Tibial artery (tissue), 4 donors: Measurements from ENCODE around the gene NRXN3.

Experiments used
- DNase-seq, 2 donors: peaks; one replicate each; pipeline ENCODE4 v3.0.0-alpha.2; 2019
- H3K27ac ChIP-seq, 2 donors: fragments of 200-600 bp; sonication (generic) in 1 of 2; 1 replicate in 1 of 2; 2 replicates in 1 of 2; pipeline ENCODE4 v1.5.1; 2018 to 2019; ENCODE audit warnings: mild to moderate bottlenecking in 1 of 2
- H3K27me3 ChIP-seq, 2 donors: fragments of 200-600 bp; sonication (generic) in 1 of 2; one replicate each; pipeline versions ENCODE4 v1.5.1 to v1.6.0; 2016 to 2019
- H3K36me3 ChIP-seq, 3 donors: fragments of 200-600 bp; sonication (generic) in 2 of 3; one replicate each; pipeline ENCODE4 v1.5.1; 2016 to 2019; ENCODE audit warnings: mild to moderate bottlenecking in 2 of 3
- H3K4me1 ChIP-seq, 4 donors: fragments of 200-600 bp; sonication (generic) in 2 of 4; 1 replicate in 3 of 4; 2 replicates in 1 of 4; pipeline ENCODE4 v1.5.1; 2016 to 2019
- H3K4me3 ChIP-seq, 2 donors: fragments of 200-600 bp; sonication (generic) in 1 of 2; 1 replicate in 1 of 2; 2 replicates in 1 of 2; pipeline ENCODE4 v1.5.1; 2018 to 2019; ENCODE audit warnings: mild to moderate bottlenecking in 2 of 2
- H3K9me3 ChIP-seq, 3 donors: fragments of 200-600 bp; sonication (generic) in 1 of 3; one replicate each; pipeline ENCODE4 v1.5.1; 2016 to 2019
- intact Hi-C: fragments of 100-400 bp; cut with DNase I; formaldehyde crosslinking; loops from one replicate; pipeline ENCODE4 v1.15.0; 2023; ENCODE audit warnings: low total_unique reads
- TF ChIP-seq, protein P1 (sequence below), 2 experiments: fragments of 200-600 bp in 1 of 2; fragments of 450-650 bp in 1 of 2; IDR thresholded peaks; one replicate each; pipeline ENCODE4 v1.5.1; 2017 to 2019; ENCODE audit warnings: antibody characterized with exemption in 2 of 2, mild to moderate bottlenecking in 1 of 2, moderate library complexity in 1 of 2

NRXN3 gene

GRCh38 chr14:79383031-79383430 lies 1212.9 kb downstream of the NRXN3 start:
- intact Hi-C loops = no loop called here
- H3K36me3 ChIP-seq = no peaks in the 10 kb centered on the region
- TF ChIP-seq, protein P1, sequence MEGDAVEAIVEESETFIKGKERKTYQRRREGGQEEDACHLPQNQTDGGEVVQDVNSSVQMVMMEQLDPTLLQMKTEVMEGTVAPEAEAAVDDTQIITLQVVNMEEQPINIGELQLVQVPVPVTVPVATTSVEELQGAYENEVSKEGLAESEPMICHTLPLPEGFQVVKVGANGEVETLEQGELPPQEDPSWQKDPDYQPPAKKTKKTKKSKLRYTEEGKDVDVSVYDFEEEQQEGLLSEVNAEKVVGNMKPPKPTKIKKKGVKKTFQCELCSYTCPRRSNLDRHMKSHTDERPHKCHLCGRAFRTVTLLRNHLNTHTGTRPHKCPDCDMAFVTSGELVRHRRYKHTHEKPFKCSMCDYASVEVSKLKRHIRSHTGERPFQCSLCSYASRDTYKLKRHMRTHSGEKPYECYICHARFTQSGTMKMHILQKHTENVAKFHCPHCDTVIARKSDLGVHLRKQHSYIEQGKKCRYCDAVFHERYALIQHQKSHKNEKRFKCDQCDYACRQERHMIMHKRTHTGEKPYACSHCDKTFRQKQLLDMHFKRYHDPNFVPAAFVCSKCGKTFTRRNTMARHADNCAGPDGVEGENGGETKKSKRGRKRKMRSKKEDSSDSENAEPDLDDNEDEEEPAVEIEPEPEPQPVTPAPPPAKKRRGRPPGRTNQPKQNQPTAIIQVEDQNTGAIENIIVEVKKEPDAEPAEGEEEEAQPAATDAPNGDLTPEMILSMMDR (IDR thresholded peaks at IDR 0.05) = no peak

GRCh38 chr14:79383475-79383874 lies 1213.3 kb downstream of the NRXN3 start:
- H3K27me3 ChIP-seq = no peaks in the 10 kb centered on the region
- H3K4me3 ChIP-seq = no peak overlapping the region
- intact Hi-C loops = no loop called here
- H3K36me3 ChIP-seq = no peaks in the 10 kb centered on the region
- no peaks in the 10 kb centered on the region for H3K4me1 ChIP-seq
- H3K27ac ChIP-seq = no peak overlapping the region
- no peaks in the 10 kb centered on the region for H3K9me3 ChIP-seq
- TF ChIP-seq, protein P1 (IDR thresholded peaks at IDR 0.05) = no peak
- no peak for DNase-seq

More at GRCh38 chr14:79383031-79383430, 1212.9 kb downstream of the NRXN3 start:
- Histone ChIP-seq H3K27me3 (no peaks in the 10 kb centered on the region), H3K9me3 (no peaks in the 10 kb centered on the region), H3K4me3 (no peak overlapping the region), H3K4me1 (no peaks in the 10 kb centered on the region), H3K27ac (no peak overlapping the region)
- no peak for DNase-seq

- H3K4me1 ChIP-seq = no peaks in the 10 kb centered on the region
- H3K9me3 ChIP-seq = no peaks in the 10 kb centered on the region
- no peaks in the 10 kb centered on the region for H3K27me3 ChIP-seq
- no peaks in the 10 kb centered on the region for H3K36me3 ChIP-seq
- intact Hi-C loops = no loop called here
- TF ChIP-seq, protein P1 (IDR thresholded peaks at IDR 0.05) = no peak
- H3K27ac ChIP-seq = no peak overlapping the region
- H3K4me3 ChIP-seq = no peak overlapping the region
- no peak for DNase-seq
Measured at GRCh38 chr14:79395061-79395460, 1224.9 kb downstream of the NRXN3 start.

- no peak for DNase-seq
- Histone ChIP-seq H3K9me3 (no peaks in the 10 kb centered on the region), H3K36me3 (no peaks in the 10 kb centered on the region), H3K27ac (no peak overlapping the region), H3K27me3 (no peaks in the 10 kb centered on the region), H3K4me1 (no peaks in the 10 kb centered on the region), H3K4me3 (no peak overlapping the region)
- TF ChIP-seq, protein P1 (IDR thresholded peaks at IDR 0.05) = no peak
- intact Hi-C loops = no loop called here
Measured at GRCh38 chr14:79404874-79405511, 1234.8 kb downstream of the NRXN3 start.

DNA sequence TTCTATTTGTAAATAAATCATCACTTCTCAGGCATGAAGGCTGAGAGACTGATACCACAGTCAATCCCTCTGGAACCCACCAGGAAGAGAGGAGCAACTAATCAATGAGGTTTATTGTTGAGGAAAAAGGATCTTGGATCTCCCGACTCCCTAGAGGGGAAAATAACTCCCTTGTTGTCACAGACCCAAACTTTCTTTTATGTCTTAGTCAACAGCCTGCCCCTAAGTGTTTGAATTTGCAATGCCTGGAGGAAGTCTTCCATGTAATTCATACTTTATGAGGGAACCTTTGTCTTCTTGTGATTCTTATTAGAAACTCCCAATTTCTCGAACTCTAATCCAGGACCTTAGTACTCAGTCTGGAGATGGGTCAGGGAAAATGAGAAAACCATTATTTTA lies 1235.3 kb downstream of the NRXN3 start:
- H3K4me3 ChIP-seq = no peak overlapping the region
- TF ChIP-seq, protein P1 (IDR thresholded peaks at IDR 0.05) = no peak
- no peak for DNase-seq

GRCh38 chr14:79407572-79407971 lies 1237.4 kb downstream of the NRXN3 start:
- no peaks in the 10 kb centered on the region for H3K36me3 ChIP-seq
- H3K27me3 ChIP-seq = no peaks in the 10 kb centered on the region
- no peaks in the 10 kb centered on the region for H3K9me3 ChIP-seq
- no peaks in the 10 kb centered on the region for H3K4me1 ChIP-seq
- H3K27ac ChIP-seq = no peak overlapping the region
- TF ChIP-seq, protein P1 (IDR thresholded peaks at IDR 0.05) = no peak
- no peak overlapping the region for H3K4me3 ChIP-seq
- DNase-seq = no peak
- intact Hi-C loops = no loop called here

More for the DNA sequence above, 1235.3 kb downstream of the NRXN3 start:
- intact Hi-C loops = no loop called here
- Histone ChIP-seq H3K36me3 (no peaks in the 10 kb centered on the region), H3K27me3 (no peaks in the 10 kb centered on the region), H3K27ac (no peak overlapping the region), H3K9me3 (no peaks in the 10 kb centered on the region), H3K4me1 (no peaks in the 10 kb centered on the region)
